GM13976 (cell line): ENCODE results near the gene HSD17B13.
"Not testable (repeated sequence)": the region's sequence is repeated elsewhere in the genome, so short reads cannot be mapped to it uniquely, and the experiment has no call there.

Experiments
- DNase-seq: peaks from one replicate; pipeline ENCODE4 v3.0.0; 2012; ENCODE audit warnings: low spot score
- in situ Hi-C: fragments of 300-500 bp; cut with MboI; formaldehyde crosslinking; loops from one replicate; pipeline ENCODE4 v1.12.0; 2022; ENCODE audit warnings: low sequenced_read_pairs, mixed read lengths, inconsistent platforms; ENCODE audit not compliant: unreplicated experiment
- TF ChIP-seq, protein P1 (sequence below): IDR thresholded peaks from 2 replicates; pipeline ENCODE4 v1.5.1; 2012; ENCODE audit warnings: borderline replicate concordance, mild to moderate bottlenecking; ENCODE audit not compliant: insufficient read depth; ENCODE audit errors: extremely low read depth, missing control alignments, control extremely low read depth

HSD17B13 gene

GRCh38 chr4:87321888-87322287 is 794 bp downstream of the HSD17B13 start:
- no peak for DNase-seq
- TF ChIP-seq, protein P1, sequence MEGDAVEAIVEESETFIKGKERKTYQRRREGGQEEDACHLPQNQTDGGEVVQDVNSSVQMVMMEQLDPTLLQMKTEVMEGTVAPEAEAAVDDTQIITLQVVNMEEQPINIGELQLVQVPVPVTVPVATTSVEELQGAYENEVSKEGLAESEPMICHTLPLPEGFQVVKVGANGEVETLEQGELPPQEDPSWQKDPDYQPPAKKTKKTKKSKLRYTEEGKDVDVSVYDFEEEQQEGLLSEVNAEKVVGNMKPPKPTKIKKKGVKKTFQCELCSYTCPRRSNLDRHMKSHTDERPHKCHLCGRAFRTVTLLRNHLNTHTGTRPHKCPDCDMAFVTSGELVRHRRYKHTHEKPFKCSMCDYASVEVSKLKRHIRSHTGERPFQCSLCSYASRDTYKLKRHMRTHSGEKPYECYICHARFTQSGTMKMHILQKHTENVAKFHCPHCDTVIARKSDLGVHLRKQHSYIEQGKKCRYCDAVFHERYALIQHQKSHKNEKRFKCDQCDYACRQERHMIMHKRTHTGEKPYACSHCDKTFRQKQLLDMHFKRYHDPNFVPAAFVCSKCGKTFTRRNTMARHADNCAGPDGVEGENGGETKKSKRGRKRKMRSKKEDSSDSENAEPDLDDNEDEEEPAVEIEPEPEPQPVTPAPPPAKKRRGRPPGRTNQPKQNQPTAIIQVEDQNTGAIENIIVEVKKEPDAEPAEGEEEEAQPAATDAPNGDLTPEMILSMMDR: no peak
- in situ Hi-C loops: no loop called here

GRCh38 chr4:87317527-87317926 is 5.2 kb downstream of the HSD17B13 start:
- TF ChIP-seq, protein P1: no peak
- no peak for DNase-seq
- in situ Hi-C loops: no loop called here

DNA sequence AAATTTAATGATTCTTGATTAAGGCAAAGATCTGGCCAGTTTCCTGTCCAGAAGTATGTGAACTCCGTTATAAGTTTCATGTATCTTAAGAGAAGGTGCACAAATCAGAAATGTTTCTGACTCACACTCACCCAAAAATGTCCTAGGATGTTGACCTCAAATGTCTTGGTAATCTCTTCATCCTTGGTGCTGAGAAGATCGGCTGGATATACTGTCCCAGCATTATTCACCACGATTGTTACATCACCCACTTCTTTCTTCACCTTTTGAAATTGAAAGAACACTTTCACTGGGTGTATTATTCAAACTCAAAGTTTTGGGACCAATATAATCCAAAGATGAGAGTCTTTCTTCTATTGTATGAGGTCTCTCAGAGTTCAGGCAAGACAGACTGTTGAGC is 5.7 kb downstream of the HSD17B13 start:
- in situ Hi-C loops: no loop called here
- TF ChIP-seq, protein P1: no peak
- DNase-seq: no peak

GRCh38 chr4:87315000-87315399 is 7.7 kb downstream of the HSD17B13 start:
- in situ Hi-C loops, DNase-seq: not testable (repeated sequence)

DNA sequence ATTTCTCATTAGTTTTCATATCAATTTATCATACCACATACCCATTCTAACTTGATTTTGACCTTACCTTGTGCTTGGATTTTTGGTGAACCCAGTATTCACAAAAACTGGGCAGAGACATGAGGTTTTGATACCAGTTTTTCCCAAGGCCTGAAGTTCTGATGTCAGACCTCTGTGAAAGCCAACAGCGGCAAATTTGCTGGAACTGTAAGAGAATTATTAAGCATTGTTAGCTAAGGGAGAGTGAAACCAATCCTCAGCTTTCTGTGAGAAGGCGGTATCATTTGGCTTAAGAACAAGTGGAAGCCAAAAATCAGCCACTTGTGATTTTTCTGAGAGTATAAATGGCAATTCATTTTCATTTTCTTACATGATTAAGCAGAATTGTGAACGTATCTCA is 8.9 kb downstream of the HSD17B13 start:
- TF ChIP-seq, protein P1: no peak
- in situ Hi-C loops: no loop called here
- DNase-seq: no peak

- TF ChIP-seq, protein P1: no peak
- in situ Hi-C loops: no loop called here
- no peak for DNase-seq
Measured at GRCh38 chr4:87311684-87312083, 11.0 kb downstream of the HSD17B13 start.

DNA sequence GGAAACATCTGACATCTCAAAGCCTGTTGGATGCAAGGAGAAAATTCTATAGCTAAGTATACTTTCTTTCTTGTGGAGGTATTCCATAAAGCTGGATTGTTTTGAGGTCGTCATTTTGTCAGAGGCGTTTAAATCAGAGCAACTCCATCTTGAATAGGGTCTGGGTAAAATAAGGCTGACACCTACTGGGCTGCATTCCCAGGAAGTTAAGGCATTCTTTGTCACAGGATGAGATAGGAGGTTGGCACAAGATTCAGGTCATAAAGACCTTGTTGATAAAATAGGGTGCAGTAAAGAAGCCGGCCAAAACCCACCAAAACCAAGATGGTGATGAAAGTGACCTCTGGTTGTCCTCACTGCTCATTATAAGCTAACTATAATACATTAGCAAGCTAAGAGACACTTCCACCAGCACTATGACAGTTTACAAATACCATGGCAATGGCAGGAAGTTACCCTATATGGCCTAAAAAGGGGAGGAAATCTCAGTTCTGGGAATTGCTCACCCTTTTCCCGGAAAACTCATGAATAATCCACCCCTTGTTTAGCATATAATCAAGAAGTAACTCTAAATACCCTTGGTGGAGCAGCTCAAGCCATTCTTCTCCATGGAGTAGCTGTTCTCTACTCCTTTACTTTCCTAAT is 11.9 kb downstream of the HSD17B13 start:
- no peak for DNase-seq
- in situ Hi-C loops: no loop called here
- TF ChIP-seq, protein P1: no peak
